Adrenal gland (tissue), 5 donors: ENCODE data around the gene CCSER1.

Experiments used
- CTCF ChIP-seq, 6 experiments: fragments of 450-650 bp in 4 of 6; fragments of 200-600 bp in 2 of 6; sonication (generic) in 1 of 6; IDR thresholded peaks; 1 replicate in 5 of 6; 2 replicates in 1 of 6; pipeline versions ENCODE4 v1.5.1 to v1.8.0; 2016 to 2021; ENCODE audit warnings: antibody characterized with exemption in 6 of 6, mild to moderate bottlenecking in 2 of 6, moderate library complexity in 1 of 6
- POLR2A ChIP-seq, 2 donors: fragments of 450-650 bp; IDR thresholded peaks; one replicate each; pipeline ENCODE4 v1.6.1; 2017; ENCODE audit warnings: antibody characterized with exemption in 2 of 2, mild to moderate bottlenecking in 2 of 2, moderate library complexity in 1 of 2
- donor health status: DM: no; HTN: no; CAD: no.

DNA sequence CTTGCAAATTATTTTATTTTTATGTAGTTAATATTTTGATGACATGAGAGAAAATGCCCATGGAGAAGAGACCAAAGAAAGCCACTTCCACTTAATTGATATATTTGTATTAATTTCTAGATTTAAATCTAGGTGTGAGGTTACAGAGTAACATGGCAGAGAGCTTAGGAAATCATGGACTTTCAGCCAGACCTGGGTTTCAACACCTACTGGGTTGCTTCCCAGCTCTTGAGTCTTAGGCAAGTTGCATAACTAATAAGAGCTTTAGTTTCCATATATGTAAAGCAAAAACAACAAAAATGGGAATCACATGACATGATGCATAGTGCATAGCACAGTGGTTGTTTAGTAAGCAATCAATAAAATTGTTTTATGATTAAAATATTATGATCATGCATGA lies 413.3 kb downstream of the CCSER1 start:
- TF ChIP-seq CTCF (IDR thresholded peaks at IDR 0.05) (no peak), POLR2A (IDR thresholded peaks at IDR 0.05) (no peak)
